ES-I3 (cell line): Measurements from ENCODE around the gene DPYD.
"Not testable (repeated sequence)": the region's sequence is repeated elsewhere in the genome, so short reads cannot be mapped to it uniquely, and the experiment has no call there.

Source experiments
- H3K36me3 ChIP-seq: 2 replicates; pipeline ENCODE4 v1.6.1; 2013; ENCODE audit warnings: mild to moderate bottlenecking, low read length, control low read depth, moderate library complexity; ENCODE audit not compliant: insufficient read depth
- H3K4me1 ChIP-seq: 2 replicates; pipeline ENCODE4 v1.6.1; 2013; ENCODE audit warnings: mild to moderate bottlenecking, control low read depth, low read length; ENCODE audit not compliant: insufficient read depth
- H3K9ac ChIP-seq: 2 replicates; pipeline ENCODE4 v1.6.1; 2013; ENCODE audit warnings: low read depth, mild to moderate bottlenecking, low read length, moderate library complexity
- H3K9me3 ChIP-seq: 2 replicates; pipeline ENCODE4 v1.6.1; 2013; ENCODE audit warnings: mild to moderate bottlenecking, low read length, moderate library complexity; ENCODE audit not compliant: control insufficient read depth, insufficient read depth

Gene DPYD

GRCh38 chr1:97372531-97372930 lies 548.3 kb downstream of the DPYD start:
- H3K36me3 ChIP-seq, result no peaks in the 10 kb centered on the region
- peaks cover 4% of the 10 kb centered on the region; the same call in 1 of the 2 replicates for H3K4me1 ChIP-seq
- H3K9ac ChIP-seq, result no peak overlapping the region
- no peaks in the 10 kb centered on the region for H3K9me3 ChIP-seq

- Histone ChIP-seq H3K4me1 (peaks cover 4% of the 10 kb centered on the region; the same call in 1 of the 2 replicates), H3K9me3 (no peaks in the 10 kb centered on the region), H3K9ac (no peak overlapping the region), H3K36me3 (no peaks in the 10 kb centered on the region)
These were observed 552.5 kb downstream of the DPYD start for GRCh38 chr1:97368296-97368695.

- Histone ChIP-seq H3K36me3 (no peaks in the 10 kb centered on the region), H3K4me1 (peaks cover 4% of the 10 kb centered on the region; the same call in 1 of the 2 replicates), H3K9ac (no peak overlapping the region), H3K9me3 (no peaks in the 10 kb centered on the region)
These were observed 553.9 kb downstream of the DPYD start for GRCh38 chr1:97366984-97367383.

- Histone ChIP-seq H3K4me1 (peaks cover 4% of the 10 kb centered on the region; the same call in 1 of the 2 replicates), H3K36me3 (no peaks in the 10 kb centered on the region), H3K9me3 (no peaks in the 10 kb centered on the region), H3K9ac (no peak overlapping the region)
These were observed 555.8 kb downstream of the DPYD start for GRCh38 chr1:97365026-97365425.

- Histone ChIP-seq H3K36me3 (no peaks in the 10 kb centered on the region), H3K9me3 (no peaks in the 10 kb centered on the region)
These were observed 556.7 kb downstream of the DPYD start for GRCh38 chr1:97364086-97364485.

GRCh38 chr1:97356309-97356708 lies 564.5 kb downstream of the DPYD start:
- peaks cover 6% of the 10 kb centered on the region; the same call in 1 of the 2 replicates for H3K4me1 ChIP-seq
- no peaks in the 10 kb centered on the region for H3K36me3 ChIP-seq
- H3K9me3 ChIP-seq, result peaks cover 6% of the 10 kb centered on the region; the same call in 1 of the 2 replicates
- H3K9ac ChIP-seq, result no peak overlapping the region

More at GRCh38 chr1:97364086-97364485, 556.7 kb downstream of the DPYD start:
- Histone ChIP-seq H3K9ac (no peak overlapping the region), H3K4me1 (peaks cover 4% of the 10 kb centered on the region; the same call in 1 of the 2 replicates)

- peaks cover 7% of the 10 kb centered on the region for H3K4me1 ChIP-seq
- no peak overlapping the region for H3K9ac ChIP-seq
- H3K9me3 ChIP-seq, result peaks cover 6% of the 10 kb centered on the region; the same call in 1 of the 2 replicates
- H3K36me3 ChIP-seq, result no peaks in the 10 kb centered on the region
These were observed 567.9 kb downstream of the DPYD start for GRCh38 chr1:97352936-97353382.

GRCh38 chr1:97351846-97352245 lies 569.0 kb downstream of the DPYD start:
- no peak overlapping the region for H3K9ac ChIP-seq
- no peaks in the 10 kb centered on the region for H3K36me3 ChIP-seq
- H3K4me1 ChIP-seq, result peaks cover 15% of the 10 kb centered on the region
- H3K9me3 ChIP-seq, result no peaks in the 10 kb centered on the region

- H3K4me1 ChIP-seq, result peaks cover 15% of the 10 kb centered on the region
- no peaks in the 10 kb centered on the region for H3K9me3 ChIP-seq
- no peak overlapping the region for H3K9ac ChIP-seq
- no peaks in the 10 kb centered on the region for H3K36me3 ChIP-seq
These were observed 570.2 kb downstream of the DPYD start for GRCh38 chr1:97350662-97351061.

GRCh38 chr1:97350241-97350640 lies 570.6 kb downstream of the DPYD start:
- Histone ChIP-seq H3K4me1 (peaks cover 15% of the 10 kb centered on the region), H3K9ac (no peak overlapping the region), H3K9me3 (no peaks in the 10 kb centered on the region), H3K36me3 (no peaks in the 10 kb centered on the region)

GRCh38 chr1:97349794-97350193 lies 571.0 kb downstream of the DPYD start:
- H3K9ac ChIP-seq, H3K9me3 ChIP-seq, H3K36me3 ChIP-seq: not testable (repeated sequence)
- H3K4me1 ChIP-seq, result peaks cover 15% of the 10 kb centered on the region

GRCh38 chr1:97348599-97349265 lies 572.1 kb downstream of the DPYD start:
- Histone ChIP-seq H3K9me3 (no peaks in the 10 kb centered on the region), H3K36me3 (no peaks in the 10 kb centered on the region), H3K9ac (no peak overlapping the region), H3K4me1 (peaks cover 15% of the 10 kb centered on the region)

- Histone ChIP-seq H3K9me3 (no peaks in the 10 kb centered on the region), H3K4me1 (no peaks in the 10 kb centered on the region), H3K36me3 (no peaks in the 10 kb centered on the region), H3K9ac (no peak overlapping the region)
These were observed 579.9 kb downstream of the DPYD start for GRCh38 chr1:97340951-97341350.

- Histone ChIP-seq H3K4me1 (no peaks in the 10 kb centered on the region), H3K9me3 (no peaks in the 10 kb centered on the region), H3K36me3 (no peaks in the 10 kb centered on the region), H3K9ac (no peak overlapping the region)
These were observed 582.5 kb downstream of the DPYD start for GRCh38 chr1:97338347-97338746.

- Histone ChIP-seq H3K9ac (no peak overlapping the region), H3K4me1 (no peaks in the 10 kb centered on the region)
These were observed 583.4 kb downstream of the DPYD start for GRCh38 chr1:97337250-97338030.

More at GRCh38 chr1:97337250-97338030, 583.4 kb downstream of the DPYD start:
- H3K36me3 ChIP-seq, result no peaks in the 10 kb centered on the region
- no peaks in the 10 kb centered on the region for H3K9me3 ChIP-seq
